Measurements from ENCODE around the gene C14orf39.

DNA sequence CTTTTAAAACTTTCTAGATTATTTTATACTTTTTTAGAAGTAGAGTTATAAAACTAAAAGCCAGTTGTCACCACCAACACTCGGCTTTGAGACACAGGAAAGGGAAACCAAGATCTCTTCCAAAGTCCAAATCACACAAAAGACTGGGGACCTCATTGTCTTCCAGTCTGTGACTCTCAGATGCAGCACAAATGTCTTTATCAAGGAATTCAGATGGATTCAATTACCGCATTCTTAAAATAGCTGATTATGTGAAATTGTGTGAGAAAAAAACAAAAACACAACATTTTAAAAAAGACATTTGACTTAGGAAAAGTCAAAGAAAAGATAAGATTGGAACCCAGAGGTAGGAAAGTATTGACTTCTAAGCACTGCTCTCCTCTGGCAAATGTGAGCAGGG, 19.6 kb upstream of the C14orf39 start:
- TF ChIP-seq, protein P1, sequence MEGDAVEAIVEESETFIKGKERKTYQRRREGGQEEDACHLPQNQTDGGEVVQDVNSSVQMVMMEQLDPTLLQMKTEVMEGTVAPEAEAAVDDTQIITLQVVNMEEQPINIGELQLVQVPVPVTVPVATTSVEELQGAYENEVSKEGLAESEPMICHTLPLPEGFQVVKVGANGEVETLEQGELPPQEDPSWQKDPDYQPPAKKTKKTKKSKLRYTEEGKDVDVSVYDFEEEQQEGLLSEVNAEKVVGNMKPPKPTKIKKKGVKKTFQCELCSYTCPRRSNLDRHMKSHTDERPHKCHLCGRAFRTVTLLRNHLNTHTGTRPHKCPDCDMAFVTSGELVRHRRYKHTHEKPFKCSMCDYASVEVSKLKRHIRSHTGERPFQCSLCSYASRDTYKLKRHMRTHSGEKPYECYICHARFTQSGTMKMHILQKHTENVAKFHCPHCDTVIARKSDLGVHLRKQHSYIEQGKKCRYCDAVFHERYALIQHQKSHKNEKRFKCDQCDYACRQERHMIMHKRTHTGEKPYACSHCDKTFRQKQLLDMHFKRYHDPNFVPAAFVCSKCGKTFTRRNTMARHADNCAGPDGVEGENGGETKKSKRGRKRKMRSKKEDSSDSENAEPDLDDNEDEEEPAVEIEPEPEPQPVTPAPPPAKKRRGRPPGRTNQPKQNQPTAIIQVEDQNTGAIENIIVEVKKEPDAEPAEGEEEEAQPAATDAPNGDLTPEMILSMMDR (conservative IDR thresholded peaks at IDR 0.05; ENCODE audit: low read depth in 2 of 2) = no peak
- TF ChIP-seq EZH2 (IDR thresholded peaks at IDR 0.05; ENCODE audit: low read depth, unreplicated experiment) = no peak
- no peak for TF ChIP-seq POLR2AphosphoS5 (IDR thresholded peaks at IDR 0.05; ENCODE audit: low read depth)
- TF ChIP-seq ZNF331 (CRISPR knock-in tag; IDR thresholded peaks at IDR 0.05; ENCODE audit: low read depth) = no peak
- TF ChIP-seq EZH2phosphoT487 (IDR thresholded peaks at IDR 0.05; ENCODE audit: unreplicated experiment) = no peak

Measured in GM23338 (cell line).